BE2C (cell line): ENCODE measurements around the gene KDM8.

Source experiments
- DNase-seq: peaks from one replicate; pipeline ENCODE4 v3.0.0-alpha.2; 2020
- H3K27me3 ChIP-seq: fragments of 250-450 bp; sonication (Bioruptor Pico); 2 replicates; pipeline ENCODE4 v1.5.1; 2020; ENCODE audit warnings: mild to moderate bottlenecking
- H3K36me3 ChIP-seq: fragments of 250-450 bp; sonication (Bioruptor Pico); 2 replicates; pipeline ENCODE4 v1.5.1; 2020; ENCODE audit warnings: mild to moderate bottlenecking
- H3K4me1 ChIP-seq: fragments of 250-450 bp; sonication (Bioruptor Pico); 2 replicates; pipeline ENCODE4 v1.5.1; 2020
- H3K4me3 ChIP-seq: 2 replicates; pipeline ENCODE4 v1.5.1; 2011; ENCODE audit warnings: low read depth, low read length
- H3K9me3 ChIP-seq: fragments of 250-450 bp; sonication (Bioruptor Pico); 2 replicates; pipeline ENCODE4 v1.5.1; 2020
- TF ChIP-seq, protein P1 (sequence below): IDR thresholded peaks from 2 replicates; pipeline ENCODE4 v1.5.1; 2012; ENCODE audit warnings: mild to moderate bottlenecking, low read depth, low read length

Gene KDM8

GRCh38 chr16:27239906-27240655 is 36.8 kb downstream of the KDM8 start:
- Histone ChIP-seq H3K4me3 (no peak overlapping the region), H3K9me3 (no peaks in the 10 kb centered on the region), H3K36me3 (no peaks in the 10 kb centered on the region; the same call in 1 of the 2 replicates), H3K4me1 (peaks cover 17% of the 10 kb centered on the region), H3K27me3 (no peaks in the 10 kb centered on the region)
- no peak for DNase-seq
- TF ChIP-seq, protein P1, sequence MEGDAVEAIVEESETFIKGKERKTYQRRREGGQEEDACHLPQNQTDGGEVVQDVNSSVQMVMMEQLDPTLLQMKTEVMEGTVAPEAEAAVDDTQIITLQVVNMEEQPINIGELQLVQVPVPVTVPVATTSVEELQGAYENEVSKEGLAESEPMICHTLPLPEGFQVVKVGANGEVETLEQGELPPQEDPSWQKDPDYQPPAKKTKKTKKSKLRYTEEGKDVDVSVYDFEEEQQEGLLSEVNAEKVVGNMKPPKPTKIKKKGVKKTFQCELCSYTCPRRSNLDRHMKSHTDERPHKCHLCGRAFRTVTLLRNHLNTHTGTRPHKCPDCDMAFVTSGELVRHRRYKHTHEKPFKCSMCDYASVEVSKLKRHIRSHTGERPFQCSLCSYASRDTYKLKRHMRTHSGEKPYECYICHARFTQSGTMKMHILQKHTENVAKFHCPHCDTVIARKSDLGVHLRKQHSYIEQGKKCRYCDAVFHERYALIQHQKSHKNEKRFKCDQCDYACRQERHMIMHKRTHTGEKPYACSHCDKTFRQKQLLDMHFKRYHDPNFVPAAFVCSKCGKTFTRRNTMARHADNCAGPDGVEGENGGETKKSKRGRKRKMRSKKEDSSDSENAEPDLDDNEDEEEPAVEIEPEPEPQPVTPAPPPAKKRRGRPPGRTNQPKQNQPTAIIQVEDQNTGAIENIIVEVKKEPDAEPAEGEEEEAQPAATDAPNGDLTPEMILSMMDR = no peak

DNA sequence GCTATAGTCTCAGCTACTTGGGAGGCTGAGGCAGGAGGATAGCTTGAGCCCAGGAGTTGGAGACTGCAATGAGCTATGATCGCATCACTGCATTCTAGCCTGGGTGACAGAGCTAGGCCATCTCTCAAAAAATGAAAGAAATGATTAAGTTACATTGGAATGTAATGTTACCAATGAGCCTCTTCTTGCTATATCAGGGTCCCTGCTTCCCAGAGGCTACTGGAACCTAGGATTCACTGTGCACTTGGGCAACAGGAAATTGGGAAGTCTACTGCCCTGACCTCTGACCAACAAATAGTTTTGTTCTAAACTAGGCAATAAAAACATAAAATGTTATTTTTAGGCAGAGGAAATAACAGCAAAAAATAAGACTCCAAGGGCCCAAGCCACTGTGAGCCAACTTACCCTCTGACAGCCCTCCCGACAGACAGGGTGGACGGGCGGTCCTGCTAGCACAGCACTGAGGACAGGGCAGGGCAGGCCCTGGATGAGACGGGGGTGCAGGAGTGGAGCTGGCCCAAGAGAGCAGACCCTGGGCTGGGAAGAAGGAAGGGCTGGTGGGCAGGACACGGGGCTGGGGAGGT is 37.7 kb downstream of the KDM8 start:
- no peaks in the 10 kb centered on the region; the same call in 1 of the 2 replicates for H3K36me3 ChIP-seq
- no peaks in the 10 kb centered on the region for H3K9me3 ChIP-seq
- H3K27me3 ChIP-seq = no peaks in the 10 kb centered on the region
- TF ChIP-seq, protein P1 = no peak
- peaks cover 14% of the 10 kb centered on the region for H3K4me1 ChIP-seq
- no peak overlapping the region for H3K4me3 ChIP-seq
- DNase-seq = no peak

DNA sequence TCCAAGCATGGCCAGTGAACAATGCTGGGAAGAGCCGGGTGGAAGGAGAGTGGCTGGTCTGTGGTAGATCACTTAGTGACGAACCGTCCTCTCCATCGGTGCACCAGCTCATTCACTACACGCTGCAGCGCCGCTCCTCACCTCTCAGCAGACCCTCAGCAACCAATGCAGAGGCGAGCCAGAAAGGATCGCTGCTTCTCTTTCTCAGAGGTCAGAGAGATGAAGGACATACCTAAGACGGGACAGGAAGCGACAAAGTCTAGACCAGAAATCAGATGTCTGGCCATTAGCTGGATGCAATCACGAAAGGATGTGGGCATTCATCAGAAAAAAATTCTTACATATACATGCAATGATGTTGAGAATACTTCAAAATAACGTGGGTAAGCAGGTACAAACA is 38.3 kb downstream of the KDM8 start:
- H3K27me3 ChIP-seq = no peaks in the 10 kb centered on the region
- no peak overlapping the region for H3K4me3 ChIP-seq
- DNase-seq = no peak
- no peaks in the 10 kb centered on the region; the same call in 1 of the 2 replicates for H3K36me3 ChIP-seq
- H3K4me1 ChIP-seq = peaks cover 18% of the 10 kb centered on the region
- TF ChIP-seq, protein P1 = no peak
- H3K9me3 ChIP-seq = no peaks in the 10 kb centered on the region

GRCh38 chr16:27242398-27242797 is 39.1 kb downstream of the KDM8 start:
- no peak for DNase-seq
- no peaks in the 10 kb centered on the region; the same call in 1 of the 2 replicates for H3K36me3 ChIP-seq
- H3K27me3 ChIP-seq = no peaks in the 10 kb centered on the region
- no peak overlapping the region for H3K4me3 ChIP-seq
- TF ChIP-seq, protein P1 = no peak
- H3K9me3 ChIP-seq = no peaks in the 10 kb centered on the region
- peaks cover 13% of the 10 kb centered on the region for H3K4me1 ChIP-seq

GRCh38 chr16:27242868-27243590 is 39.7 kb downstream of the KDM8 start:
- H3K9me3 ChIP-seq = no peaks in the 10 kb centered on the region
- DNase-seq = no peak
- H3K36me3 ChIP-seq = no peaks in the 10 kb centered on the region; the same call in 1 of the 2 replicates
- peaks cover 9% of the 10 kb centered on the region for H3K4me1 ChIP-seq
- TF ChIP-seq, protein P1 = no peak
- no peak overlapping the region for H3K4me3 ChIP-seq
- H3K27me3 ChIP-seq = no peaks in the 10 kb centered on the region
